ENCODE measurements around the gene FBRS.

Gene FBRS

DNA sequence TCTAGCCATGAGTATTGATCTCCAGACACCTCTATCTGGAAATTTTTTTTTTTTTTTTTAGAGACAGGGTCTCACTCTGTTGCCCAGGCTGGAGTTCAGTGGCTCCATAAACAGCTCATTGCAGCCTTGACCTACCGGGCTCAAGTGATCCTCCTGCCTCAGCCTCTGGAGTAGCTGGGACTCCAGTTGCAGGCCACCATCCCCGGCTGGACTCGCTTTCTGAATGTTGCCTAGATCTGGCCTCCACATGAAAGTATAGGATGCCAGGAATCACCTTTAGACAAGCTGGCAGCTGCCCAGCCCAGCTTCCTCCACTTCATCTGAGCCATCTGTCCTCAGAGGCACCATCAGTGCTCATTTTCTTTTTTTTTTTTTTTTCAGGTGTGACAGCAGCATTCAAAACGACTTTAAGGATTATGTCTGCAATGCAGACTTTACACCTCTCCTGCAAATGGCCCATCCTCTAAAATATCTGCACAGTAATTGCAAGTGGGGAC is 13.8 kb upstream of the FBRS start:
- no peak for DNase-seq (ENCODE audit: low read depth)

DNA sequence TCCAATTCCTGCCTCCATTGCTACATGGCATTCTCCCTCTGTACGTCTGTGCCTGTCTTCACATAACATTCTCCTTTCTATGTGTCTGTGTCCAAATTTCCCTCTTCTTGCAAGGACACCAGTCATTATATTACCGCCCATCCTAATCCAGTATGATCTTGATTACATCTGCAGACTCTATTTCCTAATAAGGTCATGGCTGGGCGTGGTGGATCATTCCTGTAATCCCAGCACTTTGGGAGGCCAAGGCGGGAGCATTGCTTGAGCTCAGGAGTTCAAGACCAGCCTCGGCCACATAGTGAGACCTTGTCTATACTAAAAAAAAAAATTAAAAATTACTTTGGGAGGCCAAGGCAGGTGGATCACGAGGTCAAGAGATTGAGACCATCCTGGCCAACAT is 12.5 kb upstream of the FBRS start:
- no peak for DNase-seq (ENCODE audit: low read depth)

DNA sequence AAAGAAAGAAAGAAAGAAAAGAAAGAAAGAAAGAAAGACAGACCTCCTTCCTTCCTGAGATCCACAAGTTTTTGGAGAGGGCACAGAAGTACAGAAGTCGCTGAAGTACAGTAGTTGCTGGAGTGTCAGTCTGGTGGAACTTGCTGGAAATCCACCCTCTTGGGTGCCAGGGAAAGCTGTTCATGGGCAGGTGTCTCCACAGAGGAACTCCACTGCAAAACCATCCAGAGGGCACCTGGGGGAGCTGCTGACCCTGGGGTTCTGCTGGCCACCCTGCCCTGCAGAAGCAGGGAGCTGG is 11.0 kb upstream of the FBRS start:
- no peak for DNase-seq (ENCODE audit: low read depth)

DNA sequence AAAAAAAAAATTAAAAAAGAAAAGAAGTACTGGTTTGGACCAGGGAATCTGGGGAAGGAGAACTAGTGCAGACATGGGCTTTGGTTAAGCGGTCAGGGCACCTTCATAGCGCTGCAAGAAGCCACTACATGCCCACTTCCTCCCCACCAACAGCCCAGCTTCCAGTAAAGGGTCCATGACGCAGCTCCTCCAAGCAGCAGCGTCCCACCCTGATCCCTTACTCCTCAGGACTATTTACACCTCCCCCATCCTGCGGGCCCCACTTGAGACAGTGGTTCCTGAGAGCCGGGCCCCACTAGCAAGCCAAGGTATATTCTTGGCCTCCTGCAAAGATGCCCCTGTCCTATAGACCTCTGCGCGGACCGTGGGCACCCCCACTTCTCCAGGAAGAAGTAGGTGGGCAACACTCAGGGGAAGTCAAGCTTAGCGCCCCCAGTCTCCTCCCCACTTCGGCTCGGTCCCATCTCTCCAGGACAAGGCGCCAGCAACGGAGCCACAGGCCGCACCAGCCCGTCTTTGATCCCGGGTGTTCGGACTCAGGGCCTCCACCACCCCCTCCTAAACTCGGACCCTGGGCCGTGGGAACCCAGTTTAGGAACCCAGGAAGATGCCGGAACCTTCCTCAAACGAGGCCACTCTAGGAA is 8.4 kb upstream of the FBRS start:
- DNase-seq (ENCODE audit: low read depth), result no peak

DNA sequence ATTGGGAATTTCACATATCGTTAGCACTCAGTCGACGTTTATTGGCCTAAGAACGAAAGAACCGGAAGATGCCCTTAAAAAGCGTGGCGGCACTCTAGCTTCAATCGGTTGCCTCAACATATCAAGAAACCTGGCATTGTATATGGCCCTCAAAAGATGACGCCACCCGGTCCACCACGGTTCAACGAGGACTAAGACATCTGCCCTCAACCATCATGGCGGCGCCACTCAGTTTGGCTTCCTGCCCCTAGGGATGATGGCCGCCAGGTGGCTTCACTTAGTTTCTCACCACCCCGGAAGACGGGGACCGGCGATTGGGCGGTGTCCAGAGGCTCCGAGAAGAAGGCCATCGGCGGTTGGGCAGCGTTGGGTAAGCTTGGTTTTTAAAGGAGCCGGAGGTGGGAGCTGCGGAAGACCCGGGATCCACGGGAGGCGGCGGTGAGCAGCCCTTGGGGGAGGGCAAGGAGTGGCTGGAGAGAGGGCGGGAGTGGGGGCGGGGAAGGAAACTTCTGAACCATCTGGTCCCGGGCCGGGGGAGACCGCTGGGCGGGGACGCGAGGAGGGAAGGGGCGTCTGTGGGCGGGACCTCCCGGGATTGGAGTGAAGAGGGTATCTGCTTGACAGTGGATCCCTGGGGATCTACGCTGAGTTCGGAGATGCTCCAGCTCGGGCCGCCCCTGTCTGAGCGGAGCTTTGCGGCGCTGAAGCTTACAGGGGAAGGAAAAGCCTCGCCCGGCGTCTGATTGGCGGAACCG is 7.7 kb upstream of the FBRS start, which contains the start of gene PRR14:
Gene PRR14 (plus strand): TSS at position 592 of the 755 bp plus-strand sequence. CDS start 686 bp downstream, outside the sequence.
- peak; percentile 96 for DNase-seq (ENCODE audit: low read depth)

DNA sequence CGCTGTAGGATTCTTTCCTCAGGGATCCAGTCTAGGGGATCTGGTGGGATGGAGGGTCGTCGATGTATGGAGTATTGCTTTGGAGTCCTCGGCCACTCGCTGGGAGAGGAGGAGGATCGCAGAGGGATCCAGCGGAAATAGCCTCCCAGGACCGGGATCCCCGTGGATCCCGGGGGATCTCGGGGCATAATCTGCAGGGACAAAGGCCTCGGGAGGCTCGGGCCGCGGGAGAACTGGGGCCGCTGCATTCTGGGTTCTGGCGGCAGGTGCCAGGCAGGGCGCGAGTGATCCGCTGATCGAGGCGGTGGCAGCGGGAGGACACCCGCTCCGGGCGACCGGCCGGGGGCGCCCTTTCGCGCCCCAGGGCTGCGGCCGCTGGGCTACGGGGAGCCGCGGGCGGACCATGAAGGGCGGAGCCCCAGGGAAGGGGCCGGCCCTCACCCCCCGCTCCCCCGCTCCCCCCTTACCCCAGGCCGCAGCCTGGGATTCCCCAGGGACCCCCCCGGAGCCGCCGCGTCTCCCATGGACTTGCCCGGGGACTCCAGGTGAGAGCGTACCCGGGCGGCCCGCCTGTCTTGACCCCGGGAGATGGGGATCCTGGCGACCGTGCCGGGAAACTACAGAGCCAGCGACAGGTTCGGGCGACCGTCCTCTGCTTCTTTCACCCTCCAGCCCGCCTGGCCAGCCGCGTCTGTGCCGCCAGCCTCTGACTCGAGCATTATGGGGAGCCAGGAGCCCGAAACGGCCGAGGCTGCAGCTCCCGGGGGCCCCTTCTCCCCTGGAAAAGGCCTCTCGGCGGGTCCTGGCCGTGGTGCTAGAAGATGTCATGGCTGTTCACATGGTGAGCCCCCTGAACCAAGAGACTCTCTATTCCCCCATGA is 6.9 kb upstream of the FBRS start:
- DNase-seq (ENCODE audit: low read depth), result peak; percentile 49

DNA sequence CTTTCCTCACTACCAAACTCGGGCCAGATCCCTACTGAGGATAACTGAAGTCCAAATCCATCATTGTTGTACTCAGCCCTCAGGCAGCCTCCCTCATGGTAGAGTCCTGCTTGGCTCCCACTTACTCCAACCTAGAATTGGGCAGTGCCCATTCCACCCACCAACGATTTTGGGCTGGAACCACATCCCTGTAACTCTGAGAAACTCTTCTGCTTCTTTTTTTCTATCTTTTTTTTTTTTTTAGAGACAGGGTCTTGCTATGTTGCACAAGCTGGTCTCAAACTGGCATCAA is 6.3 kb upstream of the FBRS start:
- DNase-seq (ENCODE audit: low read depth), result no peak

DNA sequence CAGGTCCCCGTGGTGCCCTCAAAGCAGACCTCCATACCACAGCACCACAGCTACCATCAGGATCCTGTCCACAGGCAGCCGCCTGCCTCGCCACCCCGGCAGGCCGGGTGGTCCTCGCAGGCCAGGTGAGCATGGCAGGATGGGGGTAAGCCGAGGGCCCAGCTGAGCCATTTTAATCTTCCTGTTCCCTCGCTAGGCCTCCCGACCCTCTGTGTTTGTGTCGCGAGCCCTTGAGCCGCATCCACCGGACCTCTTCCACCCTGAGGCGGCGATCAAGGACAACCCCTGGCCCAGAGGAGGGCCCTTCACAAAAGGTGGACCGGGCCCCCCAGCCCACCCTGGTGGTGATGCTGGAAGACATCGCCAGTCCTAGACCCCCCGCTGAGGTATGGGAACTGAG is 5.5 kb upstream of the FBRS start:
- no peak for DNase-seq (ENCODE audit: low read depth)

DNA sequence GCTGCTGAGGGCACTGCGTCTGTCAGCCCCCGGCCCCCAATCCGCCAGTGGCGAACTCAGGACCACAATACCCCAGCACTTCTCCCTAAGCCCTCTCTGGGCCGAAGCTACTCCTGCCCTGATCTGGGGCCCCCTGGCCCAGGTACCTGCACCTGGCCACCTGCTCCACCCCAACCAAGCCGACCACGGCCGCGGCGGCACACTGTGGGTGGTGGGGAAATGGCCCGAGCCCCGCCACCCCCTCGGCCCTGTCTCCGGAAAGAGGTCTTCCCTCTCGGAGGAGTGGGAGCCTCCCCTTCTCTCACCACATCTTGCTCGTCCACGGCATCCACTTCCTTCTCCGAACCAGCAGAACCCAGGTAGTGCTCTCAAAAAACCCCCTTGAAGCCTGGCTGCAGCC is 3.4 kb upstream of the FBRS start:
- DNase-seq (ENCODE audit: low read depth), result no peak

DNA sequence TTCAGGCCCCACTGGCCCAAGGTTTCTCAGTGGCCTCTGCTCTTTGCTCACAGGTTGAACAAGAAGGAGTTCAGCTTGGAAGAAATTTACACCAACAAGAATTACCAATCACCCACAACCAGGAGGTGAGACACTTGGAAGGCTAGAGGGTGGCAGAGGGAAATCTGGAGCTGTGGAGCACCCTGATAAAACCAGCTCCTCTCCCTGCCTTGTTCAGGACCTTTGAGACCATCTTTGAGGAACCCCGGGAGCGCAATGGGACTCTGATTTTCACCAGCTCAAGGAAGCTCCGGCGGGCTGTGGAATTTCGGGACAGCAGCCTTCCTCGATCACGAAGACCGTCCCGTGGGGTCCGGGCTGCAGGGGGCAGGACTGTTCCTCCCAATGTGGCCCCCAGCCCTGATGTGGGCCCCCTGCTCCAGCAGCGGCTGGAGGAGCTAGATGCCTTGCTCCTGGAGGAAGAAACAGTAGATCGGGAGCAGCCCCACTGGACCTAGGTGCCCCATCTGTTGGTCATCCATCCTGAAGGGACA is 2.4 kb upstream of the FBRS start:
- DNase-seq (ENCODE audit: low read depth), result no peak

DNA sequence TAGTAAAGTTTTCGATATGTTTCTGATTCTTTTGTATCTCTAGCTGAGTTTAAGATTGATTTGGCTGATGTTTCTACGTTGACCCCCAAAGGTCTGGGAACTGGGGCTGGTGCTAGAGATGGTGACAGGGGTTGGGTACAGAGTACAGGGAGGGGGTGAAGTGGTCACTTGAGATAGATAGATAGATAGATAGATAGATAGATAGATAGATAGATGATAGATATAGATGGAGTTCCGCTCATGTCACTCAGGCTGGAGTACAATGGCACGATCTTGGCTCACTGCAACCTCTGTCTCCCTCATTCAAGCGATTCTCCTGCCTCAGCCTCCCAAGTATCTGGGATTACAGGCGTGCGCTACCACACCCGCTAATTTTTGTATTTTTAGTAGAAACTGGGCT is 1.8 kb upstream of the FBRS start:
- no peak for DNase-seq (ENCODE audit: low read depth)

DNA sequence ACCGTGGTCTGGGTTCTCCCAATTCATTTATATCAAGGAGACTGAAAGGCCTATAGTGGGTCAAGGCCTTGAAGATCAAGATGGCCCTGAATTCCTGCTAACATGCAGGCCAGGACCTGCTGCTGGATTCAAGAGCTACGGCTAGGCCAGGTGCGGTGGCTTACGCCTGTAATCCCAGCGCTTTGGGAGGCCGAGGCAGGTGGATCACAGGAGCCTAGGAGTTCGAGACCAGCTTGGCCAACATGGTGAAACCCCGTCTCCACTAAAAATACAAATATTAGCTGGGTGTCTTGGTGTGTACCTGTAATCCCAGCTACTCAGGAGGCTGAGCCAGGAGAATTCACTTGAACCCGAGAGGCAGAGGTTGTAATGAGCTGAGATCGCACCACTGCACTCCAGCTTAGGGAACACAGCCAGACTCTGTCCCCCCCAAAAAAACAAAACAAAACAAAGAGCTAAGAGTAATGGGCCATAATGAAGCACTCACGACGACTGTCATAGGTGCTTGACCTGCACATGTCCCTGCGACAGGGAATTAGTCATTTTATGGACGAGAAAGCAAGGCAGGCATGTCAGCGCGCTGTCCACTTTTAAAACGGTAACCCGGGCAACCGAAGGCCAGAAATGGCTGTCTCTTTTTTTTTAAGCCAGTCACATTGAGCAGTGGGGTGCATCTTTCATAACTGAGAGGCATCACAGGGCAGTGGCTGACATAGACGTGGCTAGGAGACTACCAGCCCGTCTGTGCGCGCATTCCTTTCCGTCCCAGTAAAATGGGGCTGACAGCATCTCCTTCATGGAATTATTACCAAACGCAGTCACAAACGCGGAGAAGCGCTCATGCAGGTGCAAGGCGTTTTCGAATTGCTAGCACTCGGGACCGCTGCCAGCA is 1.0 kb upstream of the FBRS start:
- no peak for DNase-seq (ENCODE audit: low read depth)

DNA sequence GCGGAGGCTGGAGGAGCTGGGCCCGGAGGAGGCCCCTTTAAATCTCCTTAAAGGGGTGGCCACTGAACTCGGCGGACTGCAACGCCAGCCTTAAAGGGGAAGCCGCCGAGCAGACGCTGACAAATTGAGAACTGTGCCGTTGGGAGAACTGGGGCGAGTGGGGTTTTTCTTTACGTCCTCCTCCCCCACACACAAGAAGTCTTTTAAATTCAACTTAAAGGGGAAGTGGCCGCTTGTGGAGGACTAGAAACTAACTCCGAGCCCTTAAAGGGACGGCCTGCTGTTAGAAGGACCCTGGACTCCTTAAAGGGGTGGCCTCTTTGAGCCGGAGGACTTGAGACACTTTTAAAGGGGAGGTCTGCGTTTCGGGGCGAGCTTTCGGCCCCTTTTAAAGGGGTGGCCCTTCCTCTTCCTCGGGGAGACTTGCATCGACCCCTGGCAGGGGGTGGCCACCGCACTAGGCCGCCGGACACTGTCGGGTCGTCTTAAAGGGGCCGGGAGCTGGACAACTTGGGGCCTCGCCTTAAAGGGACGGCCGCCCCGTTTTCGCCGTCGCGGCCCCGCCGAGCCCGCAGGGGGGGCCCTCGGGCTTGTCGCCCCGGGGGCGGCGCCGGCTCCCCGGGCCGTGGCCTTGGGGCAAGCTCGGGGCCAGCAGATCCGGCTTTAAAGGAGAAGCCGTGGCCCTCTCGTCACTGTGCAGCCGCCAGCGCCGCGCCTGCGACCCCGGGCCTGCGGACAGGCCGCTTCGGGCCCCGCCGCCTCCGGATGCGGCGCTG is 688 bp downstream of the FBRS start:
- DNase-seq (ENCODE audit: low read depth), result no peak

DNA sequence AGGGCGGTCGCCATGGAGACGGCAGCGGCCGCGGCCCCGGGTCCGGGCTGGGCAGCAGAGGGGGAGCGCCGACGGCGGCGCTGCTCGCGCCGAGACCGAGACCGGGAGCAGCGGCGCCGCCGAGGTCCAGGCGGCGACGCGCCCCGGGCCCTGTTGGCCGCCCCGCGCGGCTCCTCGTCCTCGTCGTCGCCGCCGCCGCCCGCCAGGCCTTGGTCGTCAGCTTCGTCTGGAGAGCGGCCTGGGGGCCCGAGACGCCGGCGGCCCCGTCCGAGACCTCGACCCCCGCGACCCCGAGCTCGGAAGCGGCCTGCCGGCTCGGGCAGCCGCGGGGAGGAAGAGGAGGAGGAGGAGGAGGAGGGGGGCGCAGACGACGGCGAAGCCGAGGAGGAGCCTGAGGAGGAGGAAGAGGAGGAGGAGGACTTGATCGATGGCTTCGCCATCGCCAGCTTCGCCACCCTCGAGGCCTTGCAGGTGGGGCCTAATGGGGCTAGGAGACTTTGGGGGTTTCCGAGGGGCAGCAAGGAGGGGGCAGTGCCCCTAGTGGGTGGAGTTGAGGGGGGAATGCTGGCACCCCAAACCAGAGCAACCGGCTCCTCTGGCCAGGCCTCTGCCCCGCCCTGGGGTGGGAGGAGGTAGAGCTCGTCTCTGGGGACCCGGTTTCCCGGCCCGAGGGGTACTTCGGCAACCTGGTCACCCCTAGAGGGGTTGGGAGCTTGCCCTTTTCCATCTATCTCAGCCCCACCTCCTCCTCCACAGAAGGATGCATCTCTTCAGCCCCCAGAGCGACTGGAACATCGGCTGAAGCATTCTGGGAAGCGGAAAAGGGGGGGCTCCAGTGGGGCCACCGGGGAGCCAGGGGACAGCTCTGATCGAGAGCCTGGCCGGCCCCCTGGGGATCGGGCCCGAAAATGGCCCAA is 1.5 kb downstream of the FBRS start:
- peak; percentile 33 for DNase-seq (ENCODE audit: low read depth)

DNA sequence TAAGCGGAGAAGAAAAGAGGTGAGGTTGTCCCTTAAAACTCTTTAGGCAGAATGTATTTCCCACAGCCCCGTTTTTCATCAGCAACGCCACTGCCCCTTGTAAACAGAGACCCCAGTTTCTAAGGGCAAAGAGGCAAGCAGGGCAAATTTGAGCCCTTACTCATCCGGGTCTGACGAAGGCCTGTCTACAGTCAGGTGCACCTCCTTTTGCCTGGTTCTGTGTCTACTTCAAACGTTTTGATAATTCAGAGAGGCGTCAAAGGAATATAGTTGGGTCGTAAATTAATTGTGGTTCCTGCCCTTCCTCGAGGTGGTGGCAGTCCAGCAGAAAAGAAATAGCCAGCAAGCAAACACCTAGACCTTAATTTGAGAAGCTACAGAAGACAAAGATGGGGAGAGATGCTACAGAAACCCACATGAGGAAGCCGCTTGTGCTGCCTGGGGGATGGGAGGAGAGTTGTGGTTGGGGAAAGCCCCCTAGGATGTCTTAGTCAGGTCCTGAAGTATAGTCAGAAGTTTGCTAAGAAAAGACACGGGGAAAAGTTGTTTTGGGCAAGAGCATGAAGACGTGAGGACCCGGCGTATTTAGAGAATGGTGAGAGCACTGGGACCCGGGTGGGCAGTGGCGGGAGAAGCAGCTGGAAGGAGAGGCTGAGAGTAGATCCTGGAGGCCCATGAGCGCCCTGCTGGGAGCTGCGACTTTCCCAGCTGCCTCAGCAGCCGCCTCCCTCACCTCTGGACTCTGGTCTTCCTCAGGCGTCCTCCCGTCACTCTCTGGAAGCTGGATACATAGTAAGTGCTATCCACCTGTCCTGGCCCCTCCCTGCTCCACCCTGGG is 2.4 kb downstream of the FBRS start:
- DNase-seq (ENCODE audit: low read depth), result peak; percentile 66

DNA sequence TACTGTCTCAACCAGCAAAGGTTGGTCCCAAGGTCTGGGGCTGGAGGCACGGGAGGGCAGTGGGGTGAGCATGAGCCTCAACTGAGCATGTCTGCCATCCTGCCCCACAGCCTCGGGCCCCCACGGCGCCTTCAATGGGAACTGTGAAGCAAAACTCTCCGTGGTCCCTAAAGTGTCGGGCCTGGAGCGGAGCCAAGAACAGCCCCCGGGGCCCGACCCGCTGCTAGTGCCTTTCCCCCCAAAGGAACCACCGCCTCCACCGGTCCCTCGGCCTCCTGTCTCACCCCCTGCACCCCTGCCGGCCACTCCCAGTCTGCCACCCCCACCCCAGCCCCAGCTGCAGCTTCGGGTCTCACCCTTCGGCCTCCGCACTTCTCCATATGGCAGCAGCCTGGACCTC is 4.2 kb downstream of the FBRS start:
- DNase-seq (ENCODE audit: low read depth), result no peak

DNA sequence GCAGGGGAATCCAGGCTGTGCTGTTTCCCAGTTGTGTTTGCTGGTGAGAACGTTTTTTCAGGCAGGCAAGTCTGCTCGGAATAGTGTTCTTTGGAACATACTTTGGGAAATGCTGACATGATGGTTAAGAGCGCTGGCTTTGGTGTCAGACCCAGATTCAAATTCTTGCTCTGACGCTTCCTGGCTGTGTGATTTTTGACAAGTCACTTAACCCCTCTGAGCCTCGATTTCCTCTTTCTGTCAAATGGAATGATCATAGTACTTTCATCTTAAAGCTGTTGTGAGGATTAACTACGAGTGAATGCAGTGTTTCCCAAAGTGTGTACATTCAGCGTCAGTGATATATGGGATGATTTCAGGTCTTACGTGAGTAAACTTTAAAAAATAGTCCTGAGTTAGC is 4.8 kb downstream of the FBRS start:
- DNase-seq (ENCODE audit: low read depth), result no peak

DNA sequence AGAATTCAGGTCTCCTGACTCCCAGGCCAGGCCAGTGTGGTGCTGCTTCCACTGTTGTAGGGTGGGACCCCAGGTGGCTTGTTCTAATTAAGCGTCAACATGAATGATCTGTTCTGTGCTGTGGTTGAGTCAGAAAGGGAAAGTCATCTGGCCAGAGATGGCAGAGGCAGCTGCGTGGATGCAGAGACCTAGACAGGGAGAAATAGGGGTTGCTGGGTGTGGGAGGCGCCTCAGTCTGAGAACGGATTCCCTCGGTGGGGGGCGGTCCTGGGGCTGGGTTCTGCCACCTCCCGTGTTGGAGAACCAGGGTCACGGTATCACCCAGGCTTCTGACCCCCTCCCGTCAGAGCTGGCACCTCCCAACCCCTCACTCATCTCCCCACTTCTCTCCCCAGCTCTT is 5.6 kb downstream of the FBRS start:
- no peak for DNase-seq (ENCODE audit: low read depth)

DNA sequence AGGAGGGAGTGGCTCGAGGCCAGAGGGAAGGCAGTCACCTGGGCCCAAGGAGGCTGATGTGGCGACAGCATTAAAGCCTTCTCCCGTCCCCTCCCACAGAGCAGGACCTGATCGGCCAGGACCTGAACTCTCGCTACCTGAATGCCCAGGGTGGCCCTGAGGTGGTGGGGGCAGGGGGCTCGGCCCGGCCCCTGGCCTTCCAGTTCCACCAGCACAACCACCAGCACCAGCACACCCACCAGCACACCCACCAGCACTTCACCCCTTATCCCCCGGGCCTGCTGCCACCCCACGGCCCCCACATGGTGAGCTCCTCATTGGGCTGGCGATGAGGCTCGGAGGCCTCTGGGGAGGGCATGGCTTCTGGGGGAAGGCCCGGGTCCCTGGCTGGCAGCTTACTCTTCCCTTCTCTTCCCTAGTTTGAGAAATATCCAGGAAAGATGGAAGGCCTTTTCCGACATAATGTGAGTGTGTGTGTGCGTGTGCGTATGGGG is 6.4 kb downstream of the FBRS start:
- DNase-seq (ENCODE audit: low read depth), result no peak

Data from stimulated activated CD8-positive, alpha-beta memory T cell treated with anti-CD3 and anti-CD28 coated beads, Interleukin-12 subunit alpha, Interleukin-12 subunit beta, amount 100 ng/mL, for 1 hour (primary cell).